Pancreas (tissue), 10 donors: ENCODE data around the gene GPR137. TPM values are rescaled to one million over a fixed set of nuclear protein-coding genes. Genes with fewer than 3 reads are reported as not detected.

Source experiments
- ATAC-seq, 4 donors: fragments of 200-7000 bp; cut with Tn5 transposase; one replicate each; pipeline versions ENCODE4 v1.8.0 to v1.9.1; 2020; ENCODE audit warnings: mild to moderate bottlenecking in 4 of 4, moderate library complexity in 4 of 4
- DNase-seq, 6 donors: peaks; one replicate each; pipeline ENCODE4 v3.0.0-alpha.2; 2020
- FAIRE-seq: peaks from 2 replicates; lab custom pipeline; 2012; peaks lifted over from hg19 to GRCh38; lab: Jason Lieb, UNC
- H3K27ac ChIP-seq, 4 donors: fragments of 200-600 bp; sonication (generic); 1 replicate in 3 of 4; 2 replicates in 1 of 4; pipeline versions ENCODE4 v1.5.0 to v1.8.0; 2020
- H3K27me3 ChIP-seq, 4 donors: fragments of 200-600 bp; one replicate each; pipeline ENCODE4 v1.8.0; 2021
- H3K36me3 ChIP-seq, 3 donors: fragments of 200-600 bp; sonication (generic) in 1 of 3; one replicate each; pipeline versions ENCODE4 v1.5.0 to v1.8.0; 2020 to 2021
- H3K4me1 ChIP-seq, 3 donors: fragments of 200-600 bp; one replicate each; pipeline ENCODE4 v1.8.0; 2021
- H3K4me3 ChIP-seq, 4 donors: fragments of 200-600 bp; sonication (generic) in 2 of 4; one replicate each; pipeline versions ENCODE4 v1.5.0 to v1.8.0; 2020 to 2021
- H3K9me3 ChIP-seq, 4 donors: fragments of 200-600 bp; one replicate each; pipeline ENCODE4 v1.8.0; 2021
- WGBS, 2 donors: extraction: QIAGEN DNeasy Blood & Tissue Kit; methylation state at CpG; one replicate each; pipeline ENCODE4 v1.1.7; 2013; 5-methylcytosine and 5-hydroxymethylcytosine counted together
- intact Hi-C, 3 donors: fragments of 100-400 bp; cut with DNase I; formaldehyde crosslinking; loops; one replicate each; pipeline versions ENCODE4 v1.11.1 to v1.14.2; 2022
- polyA plus RNA-seq, 2 donors: library from polyadenylated mRNA; stranded (reverse); fragments of 200-250 nt; gene quantifications; one replicate each; pipeline ENCODE4 v1.2.3, GENCODE V29; 2013
- total RNA-seq, 6 donors: library from RNA; stranded (reverse); fragmentation: NEBNext Ultra II Directional in 4 of 6; extraction: Animal tissue kit (Norgen Biotek cat#: 25700) in 4 of 6; gene quantifications; one replicate each; pipeline versions ENCODE4 v1.2.1 to v1.2.4, GENCODE V29; 2021 to 2023
- TF ChIP-seq, protein P1 (sequence below), 4 donors: fragments of 200-600 bp; sonication (generic) in 3 of 4; IDR thresholded peaks; one replicate each; pipeline versions ENCODE4 v1.5.0 to v1.8.0; 2021; ENCODE audit warnings: antibody characterized with exemption in 4 of 4
- donor health status: healthy with polysubstance abuse.
- donor health status: DM: no; HTN: no; CAD: no; lungs with moderate emphysema.
- donor health status: DM: no; HTN: no; CAD: no.
- donor health status: control.
- donor health status: control.
- donor health status: Bipolar disorder and iron deficiency.
- donor health status: DM: yes; HTN: yes; CAD: no.
- donor health status: DM: no; HTN: no; CAD: no.
- donor health status: DM: no; HTN: no; CAD: no.
- donor health status: DM: yes; HTN: yes; CAD: no.

Gene GPR137
- total and polyA plus RNA-seq, 8 donors = 7.1 to 27.9 (median 14.0) TPM

DNA sequence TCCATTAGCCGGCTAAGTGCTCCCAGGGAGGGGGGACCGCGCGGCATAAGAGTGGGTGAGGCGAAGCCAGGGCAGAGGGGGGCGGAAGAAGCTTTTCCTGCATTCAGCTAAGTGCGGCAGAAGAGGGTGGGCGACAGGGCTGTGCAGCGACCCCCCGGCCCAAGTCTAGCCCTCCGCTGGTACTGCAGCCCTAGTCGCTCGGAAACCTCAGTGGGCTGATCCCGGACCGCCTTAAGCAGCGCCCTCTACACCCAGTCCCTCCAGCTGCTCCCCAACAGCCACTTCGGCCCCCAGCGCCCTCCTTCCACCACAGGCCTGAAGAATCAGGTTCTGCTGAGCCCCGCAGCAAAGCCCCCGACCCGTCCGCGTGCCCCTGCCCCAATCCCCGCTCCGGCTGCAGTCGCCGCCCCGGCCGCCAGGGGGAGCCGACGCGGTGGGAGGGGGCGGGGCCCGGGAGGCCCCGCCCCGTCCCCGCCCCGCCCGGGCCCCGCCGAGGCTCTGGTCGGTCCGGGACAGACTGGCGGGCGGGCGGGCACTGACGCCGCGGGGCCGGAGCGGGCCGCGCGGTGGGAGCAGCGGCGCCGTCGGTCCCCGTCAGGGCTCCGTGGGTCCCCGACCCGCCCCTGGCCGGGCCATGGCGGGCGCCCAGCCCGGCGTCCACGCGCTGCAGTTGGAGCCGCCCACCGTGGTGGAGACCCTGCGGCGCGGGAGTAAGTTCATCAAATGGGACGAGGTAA lies 34.5 kb upstream of the GPR137 start, which contains the start of gene PLCB3:
Gene PLCB3, plus strand, starts transcription at position 515 of the 737 bp plus-strand sequence. Its CDS starts 120 bp downstream, at position 635.
- peak; percentile 47 to 72 (median 70) for ATAC-seq
- Histone ChIP-seq H3K4me3 (peak within 1 kb of the TSS; percentile 56 to 90 (median 78)), H3K4me1 (peaks cover 0 to 8% (median 4%) of the 10 kb centered on the region in 3 donors), H3K27ac (no peak within 1 kb of the TSS), H3K36me3 (peaks cover 0 to 3% (median 0%) of the 10 kb centered on the region in 3 donors), H3K9me3 (no peaks in the 10 kb centered on the region), H3K27me3 (no peaks in the 10 kb centered on the region)
- WGBS, 2 donors = 1% methylated on average over 50 to 75 of the region's 75 CpGs
- DNase-seq = peak in 5 of 6 donors; percentile 38 to 93 (median 73)
- intact Hi-C loops = no loop called here
- TF ChIP-seq, protein P1, sequence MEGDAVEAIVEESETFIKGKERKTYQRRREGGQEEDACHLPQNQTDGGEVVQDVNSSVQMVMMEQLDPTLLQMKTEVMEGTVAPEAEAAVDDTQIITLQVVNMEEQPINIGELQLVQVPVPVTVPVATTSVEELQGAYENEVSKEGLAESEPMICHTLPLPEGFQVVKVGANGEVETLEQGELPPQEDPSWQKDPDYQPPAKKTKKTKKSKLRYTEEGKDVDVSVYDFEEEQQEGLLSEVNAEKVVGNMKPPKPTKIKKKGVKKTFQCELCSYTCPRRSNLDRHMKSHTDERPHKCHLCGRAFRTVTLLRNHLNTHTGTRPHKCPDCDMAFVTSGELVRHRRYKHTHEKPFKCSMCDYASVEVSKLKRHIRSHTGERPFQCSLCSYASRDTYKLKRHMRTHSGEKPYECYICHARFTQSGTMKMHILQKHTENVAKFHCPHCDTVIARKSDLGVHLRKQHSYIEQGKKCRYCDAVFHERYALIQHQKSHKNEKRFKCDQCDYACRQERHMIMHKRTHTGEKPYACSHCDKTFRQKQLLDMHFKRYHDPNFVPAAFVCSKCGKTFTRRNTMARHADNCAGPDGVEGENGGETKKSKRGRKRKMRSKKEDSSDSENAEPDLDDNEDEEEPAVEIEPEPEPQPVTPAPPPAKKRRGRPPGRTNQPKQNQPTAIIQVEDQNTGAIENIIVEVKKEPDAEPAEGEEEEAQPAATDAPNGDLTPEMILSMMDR (IDR thresholded peaks at IDR 0.05) = peak; percentile 55 to 75 (median 74)
- FAIRE-seq = no peak

DNA sequence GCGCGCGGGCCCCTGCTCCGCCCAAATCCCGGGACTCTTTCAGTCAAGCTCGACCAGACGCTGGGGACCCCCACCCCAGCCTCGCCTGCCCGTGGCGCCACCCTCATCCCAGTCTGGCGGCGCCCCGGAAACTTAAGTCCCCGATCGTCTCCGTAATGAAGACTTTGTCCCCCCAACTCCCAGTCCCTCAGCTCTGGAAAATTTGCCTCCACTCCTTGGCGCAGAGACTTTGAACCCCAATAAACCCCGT lies 34.0 kb upstream of the GPR137 start:
- Histone ChIP-seq H3K9me3 (no peaks in the 10 kb centered on the region), H3K4me1 (peaks cover 0 to 8% (median 4%) of the 10 kb centered on the region in 3 donors), H3K36me3 (peaks cover 0 to 8% (median 0%) of the 10 kb centered on the region in 3 donors), H3K27ac (no peak overlapping the region), H3K4me3 (peak overlapping the region; percentile 56 to 90 (median 78)), H3K27me3 (no peaks in the 10 kb centered on the region)
- TF ChIP-seq, protein P1 (IDR thresholded peaks at IDR 0.05) = no peak
- ATAC-seq = no peak
- no peak for DNase-seq
- intact Hi-C loops = no loop called here
- 1 to 2% methylated on average over 18 of the region's 18 CpGs for WGBS, 2 donors
- no peak for FAIRE-seq

DNA sequence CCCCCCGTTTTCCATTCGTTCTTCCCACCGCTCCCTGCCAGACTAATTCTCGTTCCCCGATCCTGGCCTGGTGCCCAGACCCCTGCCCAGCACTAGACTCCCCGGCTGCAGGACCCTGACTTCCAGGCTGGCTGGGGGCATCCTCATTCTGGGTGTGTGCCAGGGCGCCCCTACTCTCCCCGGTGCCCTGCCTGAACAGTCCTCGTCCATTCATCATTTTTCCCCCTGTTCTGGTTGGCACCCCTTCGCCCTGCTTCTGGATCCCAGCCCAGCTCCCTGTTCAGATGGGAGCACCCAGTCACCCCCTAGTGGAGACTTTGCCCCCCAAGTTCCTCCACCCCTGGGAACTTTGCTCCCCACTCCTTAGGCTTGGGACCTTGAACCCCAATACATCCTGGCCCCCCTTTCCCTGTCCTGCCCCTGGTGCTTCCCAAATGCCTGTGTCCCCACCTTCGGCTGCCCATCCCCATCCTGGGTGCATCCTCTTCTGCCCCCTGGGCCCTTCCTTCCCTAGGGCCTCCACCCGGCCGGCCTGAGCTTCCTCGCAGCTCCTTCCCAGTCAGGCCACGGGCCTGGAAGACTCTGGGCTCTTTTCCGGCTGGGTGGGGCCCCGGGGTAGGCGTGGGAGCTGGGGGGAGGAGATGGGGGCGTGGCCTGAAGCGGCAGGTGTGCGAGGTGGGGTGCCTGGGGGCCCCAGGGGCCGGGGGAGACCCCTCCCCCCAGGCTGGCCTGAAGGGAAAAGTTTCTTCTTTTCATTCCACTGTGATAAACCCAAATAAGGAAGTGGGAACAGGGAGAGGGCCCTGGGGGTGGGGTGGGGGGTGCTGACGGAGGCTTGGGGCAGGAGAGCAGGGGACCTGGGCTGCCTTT lies 33.4 kb upstream of the GPR137 start:
- peaks cover 0 to 8% (median 4%) of the 10 kb centered on the region in 3 donors for H3K4me1 ChIP-seq
- peak overlapping the region; percentile 56 to 90 (median 78) for H3K4me3 ChIP-seq
- TF ChIP-seq, protein P1 (IDR thresholded peaks at IDR 0.05) = no peak
- peaks cover 0 to 9% (median 0%) of the 10 kb centered on the region in 3 donors for H3K36me3 ChIP-seq
- peak in 4 of 6 donors; percentile 52 to 78 (median 72) for DNase-seq
- no peak for FAIRE-seq
- no peak overlapping the region for H3K27ac ChIP-seq
- no peaks in the 10 kb centered on the region for H3K9me3 ChIP-seq
- ATAC-seq = peak; percentile 21 to 55 (median 34)
- WGBS, 2 donors = 4 to 5% methylated on average over 23 of the region's 23 CpGs
- intact Hi-C loops = no loop called here
- H3K27me3 ChIP-seq = no peaks in the 10 kb centered on the region

DNA sequence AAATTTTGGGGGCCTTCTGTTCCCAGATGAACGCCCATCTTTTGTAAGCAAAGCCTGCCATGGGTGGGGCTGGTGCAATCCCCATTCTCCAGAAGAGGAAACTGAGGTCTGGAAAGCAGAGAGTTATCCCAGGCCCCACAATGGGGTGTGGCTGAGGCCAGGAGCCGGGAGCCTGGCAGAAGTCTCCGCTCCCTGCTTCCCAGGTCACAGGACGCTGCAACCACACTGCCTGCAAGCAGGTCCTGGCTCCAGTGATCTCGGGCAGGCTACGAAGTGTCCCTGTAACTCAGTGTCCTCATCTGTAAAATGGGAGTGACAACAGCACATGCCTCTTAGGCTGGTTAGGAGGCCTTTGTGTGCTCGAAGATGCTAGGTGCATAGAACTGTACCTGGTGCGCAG lies 32.6 kb upstream of the GPR137 start:
- DNase-seq = no peak
- no peak for FAIRE-seq
- no peak for ATAC-seq
- intact Hi-C loops = no loop called here
- Histone ChIP-seq H3K4me3 (no peak overlapping the region), H3K27me3 (no peaks in the 10 kb centered on the region), H3K4me1 (peaks cover 0 to 4% (median 4%) of the 10 kb centered on the region in 3 donors), H3K27ac (no peak overlapping the region), H3K36me3 (peaks cover 0 to 9% (median 0%) of the 10 kb centered on the region in 3 donors), H3K9me3 (no peaks in the 10 kb centered on the region)
- TF ChIP-seq, protein P1 (IDR thresholded peaks at IDR 0.05) = no peak
- 83 to 85% methylated on average over 8 of the region's 8 CpGs for WGBS, 2 donors
